Tibial nerve (tissue), 4 donors: ENCODE data around the gene DYNC2I2.

Experiments
- EP300 ChIP-seq, 2 donors: sonication (generic); formaldehyde crosslinking; IDR thresholded peaks; one replicate each; pipeline ENCODE4 v1.6.1; 2017; ENCODE audit warnings: antibody characterized with exemption in 2 of 2, mild to moderate bottlenecking in 1 of 2
- POLR2A ChIP-seq, 2 donors: fragments of 450-650 bp; IDR thresholded peaks; one replicate each; pipeline ENCODE4 v1.6.1; 2017; ENCODE audit warnings: antibody characterized with exemption in 2 of 2, mild to moderate bottlenecking in 2 of 2, moderate library complexity in 2 of 2
- TF ChIP-seq, protein P1 (sequence below), 5 experiments: fragments of 200-600 bp in 3 of 5; fragments of 450-650 bp in 2 of 5; sonication (generic) in 3 of 5; IDR thresholded peaks; one replicate each; pipeline ENCODE4 v1.5.1; 2016 to 2019; ENCODE audit warnings: antibody characterized with exemption in 5 of 5, mild to moderate bottlenecking in 3 of 5, moderate library complexity in 2 of 5

DNA sequence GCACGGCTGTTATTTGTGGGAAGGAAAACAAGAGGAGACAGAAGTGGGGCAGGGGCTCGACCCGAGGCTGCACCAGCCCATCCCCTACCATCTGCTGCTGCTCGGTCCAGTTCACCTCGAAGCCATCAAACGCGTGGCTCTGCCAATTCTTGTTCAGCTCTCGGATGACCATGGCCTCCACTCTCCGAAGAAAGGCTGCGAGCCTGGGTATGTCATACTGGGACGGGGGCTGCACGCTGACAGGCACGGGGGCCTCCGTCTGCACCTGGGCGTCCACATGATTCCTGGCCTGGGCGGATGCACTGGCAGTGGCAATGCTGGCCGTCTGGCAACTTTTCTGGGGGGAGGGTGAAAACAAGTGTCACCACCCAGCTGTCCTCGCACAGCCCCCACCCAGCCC is 16.0 kb downstream of the DYNC2I2 start:
- TF ChIP-seq POLR2A (IDR thresholded peaks at IDR 0.05) (no peak), EP300 (IDR thresholded peaks at IDR 0.05) (no peak)
- TF ChIP-seq, protein P1, sequence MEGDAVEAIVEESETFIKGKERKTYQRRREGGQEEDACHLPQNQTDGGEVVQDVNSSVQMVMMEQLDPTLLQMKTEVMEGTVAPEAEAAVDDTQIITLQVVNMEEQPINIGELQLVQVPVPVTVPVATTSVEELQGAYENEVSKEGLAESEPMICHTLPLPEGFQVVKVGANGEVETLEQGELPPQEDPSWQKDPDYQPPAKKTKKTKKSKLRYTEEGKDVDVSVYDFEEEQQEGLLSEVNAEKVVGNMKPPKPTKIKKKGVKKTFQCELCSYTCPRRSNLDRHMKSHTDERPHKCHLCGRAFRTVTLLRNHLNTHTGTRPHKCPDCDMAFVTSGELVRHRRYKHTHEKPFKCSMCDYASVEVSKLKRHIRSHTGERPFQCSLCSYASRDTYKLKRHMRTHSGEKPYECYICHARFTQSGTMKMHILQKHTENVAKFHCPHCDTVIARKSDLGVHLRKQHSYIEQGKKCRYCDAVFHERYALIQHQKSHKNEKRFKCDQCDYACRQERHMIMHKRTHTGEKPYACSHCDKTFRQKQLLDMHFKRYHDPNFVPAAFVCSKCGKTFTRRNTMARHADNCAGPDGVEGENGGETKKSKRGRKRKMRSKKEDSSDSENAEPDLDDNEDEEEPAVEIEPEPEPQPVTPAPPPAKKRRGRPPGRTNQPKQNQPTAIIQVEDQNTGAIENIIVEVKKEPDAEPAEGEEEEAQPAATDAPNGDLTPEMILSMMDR (IDR thresholded peaks at IDR 0.05): no peak
